CD14-positive monocyte (primary cell): ENCODE data around the gene FGFR4. TPM values are rescaled to one million over a fixed set of nuclear protein-coding genes. Genes with fewer than 3 reads are reported as not detected.
A peak's percentile ranks its signal among the peaks of the same experiment; 100 is the strongest.

Experiments
- DNase-seq, 3 donors: peaks; one replicate each; pipeline ENCODE4 v3.0.0-alpha.2; 2011 to 2022
- H2AFZ ChIP-seq: 2 replicates; pipeline ENCODE4 v1.6.0; 2012; ENCODE audit warnings: mild to moderate bottlenecking, low read depth, low read length, inconsistent platforms; ENCODE audit not compliant: insufficient read depth, poor library complexity, severe bottlenecking
- H3K27ac ChIP-seq, 2 donors: 1 replicate in 1 of 2; 2 replicates in 1 of 2; pipeline ENCODE4 v1.5.1; 2012 to 2013; ENCODE audit warnings: low read length in 2 of 2, control low read depth in 1 of 2, inconsistent platforms in 1 of 2, low read depth in 1 of 2, mild to moderate bottlenecking in 1 of 2
- H3K27me3 ChIP-seq, 2 donors: one replicate each; pipeline versions ENCODE4 v1.6.0 to v1.6.1; 2011 to 2013; ENCODE audit warnings: low read length in 2 of 2; ENCODE audit not compliant: control insufficient read depth in 2 of 2, insufficient read depth in 2 of 2
- H3K36me3 ChIP-seq, 2 donors: replicated peaks in 1 of 2; 1 replicate in 1 of 2; 2 replicates in 1 of 2; pipeline versions ENCODE4 v1.5.1 to v1.6.1; 2012 to 2013; ENCODE audit warnings: low read length in 2 of 2, control low read depth in 1 of 2, inconsistent platforms in 1 of 2, mild to moderate bottlenecking in 1 of 2; ENCODE audit not compliant: insufficient read depth in 2 of 2, control insufficient read depth in 1 of 2
- H3K4me1 ChIP-seq, 2 donors: 1 replicate in 1 of 2; 2 replicates in 1 of 2; pipeline versions ENCODE4 v1.5.1 to v1.6.1; 2012 to 2013; ENCODE audit warnings: low read length in 2 of 2, control low read depth in 1 of 2, inconsistent platforms in 1 of 2, mild to moderate bottlenecking in 1 of 2, moderate library complexity in 1 of 2; ENCODE audit not compliant: insufficient read depth in 2 of 2, control insufficient read depth in 1 of 2
- H3K4me2 ChIP-seq: replicated peaks from 2 replicates; pipeline ENCODE3; 2012; ENCODE audit warnings: low read length, moderate library complexity, mild to moderate bottlenecking; ENCODE audit not compliant: poor library complexity, severe bottlenecking; ENCODE audit errors: extremely low read depth
- H3K4me3 ChIP-seq, 3 experiments: fragments of 200-600 bp in 1 of 3; sonication (generic) in 1 of 3; replicated peaks in 1 of 3; 1 replicate in 2 of 3; 2 replicates in 1 of 3; pipeline ENCODE4 v1.5.1; 2011 to 2013; ENCODE audit warnings: low read length in 3 of 3, mild to moderate bottlenecking in 3 of 3, control low read depth in 2 of 3, low read depth in 2 of 3, inconsistent platforms in 1 of 3, moderate library complexity in 1 of 3
- H3K79me2 ChIP-seq: 2 replicates; pipeline ENCODE4 v1.6.0; 2012; ENCODE audit warnings: mild to moderate bottlenecking, control low read depth, inconsistent platforms, low read length, moderate library complexity; ENCODE audit not compliant: insufficient read depth
- H3K9ac ChIP-seq: 2 replicates; pipeline ENCODE4 v1.6.0; 2017; ENCODE audit warnings: low read length, mild to moderate bottlenecking; ENCODE audit not compliant: insufficient read depth, poor library complexity, severe bottlenecking
- H3K9me3 ChIP-seq, 2 donors: replicated peaks in 1 of 2; 1 replicate in 1 of 2; 2 replicates in 1 of 2; pipeline versions ENCODE4 v1.5.1 to v1.6.1; 2012 to 2013; ENCODE audit warnings: low read length in 2 of 2, control low read depth in 1 of 2; ENCODE audit not compliant: control insufficient read depth in 1 of 2, insufficient read depth in 1 of 2
- H4K20me1 ChIP-seq: 2 replicates; pipeline ENCODE4 v1.6.0; 2012; ENCODE audit warnings: mild to moderate bottlenecking, low read length, control low read depth, moderate library complexity; ENCODE audit not compliant: insufficient read depth
- H3K27ac Mint-ChIP-seq, 7 donors: one replicate each; pipeline ENCODE4 v1.8.0; 2020; ENCODE audit warnings: mild to moderate bottlenecking in 7 of 7, mixed read lengths in 7 of 7, moderate library complexity in 6 of 7, inconsistent platforms in 2 of 7
- H3K27me3 Mint-ChIP-seq, 3 donors: one replicate each; pipeline ENCODE4 v1.8.0; 2021 to 2022; ENCODE audit warnings: low read depth in 3 of 3, mild to moderate bottlenecking in 3 of 3, mixed read lengths in 3 of 3, moderate library complexity in 3 of 3, inconsistent platforms in 1 of 3
- H3K36me3 Mint-ChIP-seq, 2 donors: one replicate each; pipeline ENCODE4 v1.8.0; 2020; ENCODE audit warnings: mixed read lengths in 2 of 2, inconsistent platforms in 1 of 2, mild to moderate bottlenecking in 1 of 2
- H3K4me1 Mint-ChIP-seq: one replicate; pipeline ENCODE4 v1.8.0; 2020; ENCODE audit warnings: mild to moderate bottlenecking, mixed read lengths
- H3K4me3 Mint-ChIP-seq, 2 donors: one replicate each; pipeline ENCODE4 v1.8.0; 2020; ENCODE audit warnings: mild to moderate bottlenecking in 2 of 2, mixed read lengths in 2 of 2, moderate library complexity in 1 of 2
- H3K9me3 Mint-ChIP-seq, 7 donors: one replicate each; pipeline ENCODE4 v1.8.0; 2020 to 2022; ENCODE audit warnings: mixed read lengths in 7 of 7, mild to moderate bottlenecking in 6 of 7, moderate library complexity in 6 of 7, inconsistent platforms in 2 of 7
- WGBS: methylation state at CpG from one replicate; pipeline ENCODE4 v1.1.5; 2013; ENCODE audit warnings: missing lambda C conversion rate; ENCODE audit not compliant: insufficient coverage; 5-methylcytosine and 5-hydroxymethylcytosine counted together
- intact Hi-C, 2 donors: fragments of 100-400 bp; cut with micrococcal nuclease; formaldehyde crosslinking; loops; one replicate each; pipeline versions ENCODE4 v1.15.0 to v1.15.1; 2023
- polyA plus RNA-seq, 3 donors: library from polyadenylated mRNA; depleted of rRNA in 1 of 3; unstranded in 2 of 3; stranded (reverse) in 1 of 3; fragments of 300-500 nt in 2 of 3; fragments of >200 nt in 1 of 3; fragmentation: Illumina TruSeq in 2 of 3; gene quantifications; 1 replicate in 2 of 3; 2 replicates in 1 of 3; pipeline ENCODE4 v1.2.3, GENCODE V29; 2012 to 2021
- TF ChIP-seq, protein P1 (sequence below): fragments of 200-600 bp; IDR thresholded peaks from one replicate; pipeline ENCODE4 v1.8.0; 2022; ENCODE audit warnings: antibody characterized with exemption, mild to moderate bottlenecking

Gene FGFR4
- polyA plus RNA-seq, 3 donors = 0.39 TPM; not detected in 2

DNA sequence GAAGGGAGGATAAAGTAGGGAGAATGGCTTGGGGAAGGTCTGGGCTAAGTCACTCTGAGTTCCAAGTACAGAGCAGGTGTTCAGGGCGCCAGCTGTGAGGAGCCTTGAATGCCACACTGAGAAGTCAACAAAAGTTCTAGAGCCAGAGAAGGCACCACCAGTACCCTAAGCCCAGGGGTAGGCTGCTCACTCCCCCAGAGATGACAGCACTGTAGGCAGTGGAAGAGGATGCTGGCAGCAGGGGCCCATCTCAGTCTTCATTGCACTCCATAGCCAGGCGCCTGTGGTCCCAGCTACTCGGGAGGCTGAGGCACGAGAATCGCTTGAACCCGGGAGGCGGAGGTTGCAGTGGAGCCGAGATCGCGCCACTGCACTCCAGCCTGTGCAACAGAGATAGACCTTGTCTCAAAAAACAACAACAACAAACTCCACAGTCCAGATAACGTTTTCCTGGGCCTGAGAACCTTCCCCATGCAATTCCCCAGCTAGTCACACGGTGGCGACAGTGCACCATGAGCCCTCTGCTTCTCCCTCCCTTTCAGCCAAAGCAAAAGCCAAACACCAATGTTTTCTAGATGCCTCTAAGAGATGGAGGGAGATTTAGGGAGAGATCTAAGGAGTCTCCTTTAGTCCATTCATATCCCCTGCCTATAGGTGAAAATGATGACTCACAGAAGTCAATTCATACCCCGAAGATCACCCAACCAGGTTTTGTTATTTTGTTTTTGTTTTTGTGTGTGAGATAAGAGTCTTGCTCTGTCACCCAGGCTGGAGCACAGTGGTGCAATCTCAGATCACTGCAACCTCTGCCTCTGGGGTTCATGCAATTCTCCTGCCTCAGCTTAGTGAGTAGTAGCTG, 27.1 kb downstream of the FGFR4 start:
- TF ChIP-seq, protein P1, sequence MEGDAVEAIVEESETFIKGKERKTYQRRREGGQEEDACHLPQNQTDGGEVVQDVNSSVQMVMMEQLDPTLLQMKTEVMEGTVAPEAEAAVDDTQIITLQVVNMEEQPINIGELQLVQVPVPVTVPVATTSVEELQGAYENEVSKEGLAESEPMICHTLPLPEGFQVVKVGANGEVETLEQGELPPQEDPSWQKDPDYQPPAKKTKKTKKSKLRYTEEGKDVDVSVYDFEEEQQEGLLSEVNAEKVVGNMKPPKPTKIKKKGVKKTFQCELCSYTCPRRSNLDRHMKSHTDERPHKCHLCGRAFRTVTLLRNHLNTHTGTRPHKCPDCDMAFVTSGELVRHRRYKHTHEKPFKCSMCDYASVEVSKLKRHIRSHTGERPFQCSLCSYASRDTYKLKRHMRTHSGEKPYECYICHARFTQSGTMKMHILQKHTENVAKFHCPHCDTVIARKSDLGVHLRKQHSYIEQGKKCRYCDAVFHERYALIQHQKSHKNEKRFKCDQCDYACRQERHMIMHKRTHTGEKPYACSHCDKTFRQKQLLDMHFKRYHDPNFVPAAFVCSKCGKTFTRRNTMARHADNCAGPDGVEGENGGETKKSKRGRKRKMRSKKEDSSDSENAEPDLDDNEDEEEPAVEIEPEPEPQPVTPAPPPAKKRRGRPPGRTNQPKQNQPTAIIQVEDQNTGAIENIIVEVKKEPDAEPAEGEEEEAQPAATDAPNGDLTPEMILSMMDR = peak; percentile 97
- no peaks in the 10 kb centered on the region for H3K36me3 ChIP-seq
- peak overlapping the region in 1 of 3 experiments; percentile 74 for H3K4me3 ChIP-seq
- peak overlapping the region; percentile 62 for H3K4me2 ChIP-seq
- peaks cover 27 to 28% of the 10 kb centered on the region in 2 donors for H3K4me1 ChIP-seq
- 26% methylated on average over 11 of the region's 14 CpGs for WGBS
- H2AFZ ChIP-seq = peak overlapping the region; percentile 84
- H3K9me3 ChIP-seq = no peaks in the 10 kb centered on the region
- peaks cover 29% of the 10 kb centered on the region for H3K4me1 Mint-ChIP-seq
- no peaks in the 10 kb centered on the region for H3K27me3 ChIP-seq
- peaks cover 0 to 2% (median 0%) of the 10 kb centered on the region in 7 donors for H3K9me3 Mint-ChIP-seq
- H3K36me3 Mint-ChIP-seq = no peaks in the 10 kb centered on the region
- DNase-seq = peak; percentile 68 to 74 (median 71)
- no peaks in the 10 kb centered on the region for H4K20me1 ChIP-seq
- H3K79me2 ChIP-seq = no peaks in the 10 kb centered on the region
- peak overlapping the region; percentile 84 to 86 for H3K27ac ChIP-seq
- H3K27me3 Mint-ChIP-seq = peaks cover 0 to 3% (median 2%) of the 10 kb centered on the region in 3 donors
- peak overlapping the region; percentile 88 to 96 (median 92) for H3K27ac Mint-ChIP-seq
- H3K4me3 Mint-ChIP-seq = peak overlapping the region; percentile 48 to 81
- intact Hi-C loops = loop anchor here in 1 of 2 donors (5.0 kb wide), 1 partner anchor 69 kb away; no protein-coding TSS in a partner anchor
- peak overlapping the region; percentile 63 for H3K9ac ChIP-seq

DNA sequence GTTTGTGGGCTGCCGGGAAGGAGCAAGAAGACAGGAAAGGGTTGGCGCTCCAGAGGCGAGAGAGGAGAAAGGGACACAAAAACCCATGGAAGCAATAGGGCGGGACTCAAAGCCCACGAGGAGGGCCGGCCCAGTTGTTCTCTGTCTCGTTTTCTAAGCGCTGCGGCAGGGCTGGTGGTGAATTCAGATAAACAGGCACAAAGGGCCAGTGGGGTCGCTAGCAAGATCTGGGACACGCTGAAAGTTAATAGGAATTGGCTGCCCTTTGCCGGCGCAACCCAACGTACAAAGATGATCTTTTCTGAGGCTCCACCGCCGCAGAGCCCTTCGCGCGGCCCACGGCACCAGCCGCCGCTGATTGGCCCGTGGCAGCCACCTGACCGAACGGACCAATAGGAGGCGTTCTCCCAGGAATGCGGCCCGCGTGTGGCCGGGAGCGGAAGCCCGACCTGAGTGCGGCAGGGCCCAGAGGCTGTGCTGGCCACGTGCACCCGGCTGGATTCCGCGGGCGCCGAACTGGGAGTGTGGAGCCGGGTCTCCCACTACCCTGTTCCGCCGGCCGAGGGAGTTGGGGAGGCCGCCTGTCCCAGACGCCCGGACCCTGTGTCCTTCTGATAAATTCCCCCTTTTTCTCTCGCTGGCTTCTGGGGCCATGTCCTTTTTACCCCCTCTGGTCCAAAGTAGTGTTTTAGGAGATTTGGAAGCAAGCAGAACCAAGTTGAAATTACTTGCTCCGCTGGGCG, 30.1 kb downstream of the FGFR4 start:
- Mint-ChIP-seq H3K9me3 (peaks cover 0 to 2% (median 0%) of the 10 kb centered on the region in 7 donors), H3K4me3 (peak overlapping the region; percentile 72 to 77), H3K36me3 (no peaks in the 10 kb centered on the region), H3K4me1 (peaks cover 28% of the 10 kb centered on the region), H3K27me3 (peaks cover 0 to 5% (median 3%) of the 10 kb centered on the region in 3 donors), H3K27ac (peak overlapping the region in 5 of 7 donors; percentile 41 to 82 (median 77))
- intact Hi-C loops = loop anchor here in 1 of 2 donors (2.0 kb wide), 1 partner anchor 18 kb away; no protein-coding TSS in a partner anchor
- H3K27ac ChIP-seq = no peak overlapping the region
- peak; percentile 83 to 89 (median 87) for DNase-seq
- H3K9me3 ChIP-seq = no peaks in the 10 kb centered on the region
- no peaks in the 10 kb centered on the region for H3K36me3 ChIP-seq
- peak overlapping the region; percentile 38 for H3K9ac ChIP-seq
- no peaks in the 10 kb centered on the region for H3K27me3 ChIP-seq
- peak overlapping the region; percentile 78 for H2AFZ ChIP-seq
- 29% methylated on average over 49 of the region's 49 CpGs for WGBS
- H3K79me2 ChIP-seq = no peaks in the 10 kb centered on the region
- H3K4me2 ChIP-seq = peak overlapping the region; percentile 49
- no peaks in the 10 kb centered on the region for H4K20me1 ChIP-seq
- TF ChIP-seq, protein P1 = no peak
- peaks cover 27 to 28% of the 10 kb centered on the region in 2 donors for H3K4me1 ChIP-seq
- peak overlapping the region in 1 of 3 experiments; percentile 35 for H3K4me3 ChIP-seq
